Heart right ventricle (tissue), 16 donors: ENCODE data around the gene KIF5C. TPM values are rescaled to one million over a fixed set of nuclear protein-coding genes. Genes with fewer than 3 reads are reported as not detected.

Source experiments
- ATAC-seq, 8 donors: fragments of 200-7000 bp; cut with Tn5 transposase; one replicate each; pipeline ENCODE4 v1.9.1; 2020; ENCODE audit warnings: mild to moderate bottlenecking in 8 of 8, moderate library complexity in 8 of 8, moderate number of reproducible peaks in 1 of 8
- DNase-seq, 2 donors: peaks; one replicate each; pipeline ENCODE4 v3.0.0-alpha.2; 2020
- H3K27ac ChIP-seq, 10 donors: fragments of 200-600 bp; sonication (generic) in 2 of 10; one replicate each; pipeline versions ENCODE4 v1.5.0 to v1.8.0; 2020 to 2022; ENCODE audit warnings: mild to moderate bottlenecking in 3 of 10
- H3K27me3 ChIP-seq, 7 donors: fragments of 200-600 bp; one replicate each; pipeline ENCODE4 v1.8.0; 2021 to 2022; ENCODE audit warnings: mild to moderate bottlenecking in 2 of 7
- H3K36me3 ChIP-seq, 9 donors: fragments of 200-600 bp; sonication (generic) in 1 of 9; one replicate each; pipeline versions ENCODE4 v1.5.0 to v1.8.0; 2020 to 2022; ENCODE audit warnings: mild to moderate bottlenecking in 2 of 9
- H3K4me1 ChIP-seq, 9 donors: fragments of 200-600 bp; sonication (generic) in 1 of 9; one replicate each; pipeline versions ENCODE4 v1.5.0 to v1.8.0; 2020 to 2022; ENCODE audit warnings: mild to moderate bottlenecking in 4 of 9
- H3K4me3 ChIP-seq, 10 donors: fragments of 200-600 bp; sonication (generic) in 2 of 10; one replicate each; pipeline versions ENCODE4 v1.5.0 to v1.8.0; 2020 to 2022; ENCODE audit warnings: mild to moderate bottlenecking in 7 of 10, moderate library complexity in 2 of 10
- H3K9me3 ChIP-seq, 11 donors: fragments of 200-600 bp in 10 of 11; sonication (generic) in 2 of 11; one replicate each; pipeline versions ENCODE4 v1.5.0 to v1.8.0; 2013 to 2022; ENCODE audit warnings: mild to moderate bottlenecking in 2 of 11, control low read depth in 1 of 11, moderate library complexity in 1 of 11
- CTCF ChIP-seq, 9 donors: fragments of 200-600 bp; sonication (generic) in 2 of 9; IDR thresholded peaks; one replicate each; pipeline versions ENCODE4 v1.5.0 to v1.8.0; 2021 to 2022; ENCODE audit warnings: antibody characterized with exemption in 9 of 9, mild to moderate bottlenecking in 5 of 9, moderate library complexity in 1 of 9
- WGBS, 2 donors: extraction: QIAGEN DNeasy Blood & Tissue Kit; methylation state at CpG; one replicate each; pipeline ENCODE4 v1.1.7; 2013; ENCODE audit warnings: inconsistent platforms in 1 of 2; 5-methylcytosine and 5-hydroxymethylcytosine counted together
- intact Hi-C, 10 donors: fragments of 100-400 bp; cut with DNase I; formaldehyde crosslinking; loops; one replicate each; pipeline versions ENCODE4 v1.11.1 to v1.14.2; 2022
- polyA plus RNA-seq, 2 donors: library from polyadenylated mRNA; stranded (reverse); fragments of 200-250 nt; gene quantifications; one replicate each; pipeline ENCODE4 v1.2.3, GENCODE V29; 2013
- total RNA-seq, 10 donors: library from RNA; stranded (reverse); fragmentation: NEBNext Ultra II Directional in 3 of 10; extraction: Animal tissue kit (Norgen Biotek cat#: 25700) in 3 of 10; gene quantifications; one replicate each; pipeline versions ENCODE4 v1.2.1 to v1.2.4, GENCODE V29; 2021 to 2023
- donor health status: Arrhythmogenic right ventricular cardiomyopathy.
- donor health status: ischemic (EF 13 %, LVEDD 7.1; RV severe dilation, severe dysfunction).
- donor health status: healthy with polysubstance abuse.
- donor health status: DM: no; HTN: yes; CAD: no.
- donor health status: DM: no; HTN: no; CAD: no.
- donor health status: ischemic (EF 25% LVEDD 6.9; RV normal size, moderate dysfunction).
- donor health status: ischemic (EF 25% LVEDD 5.7; RV mildly dilated, moderate dysfunction).
- donor health status: healthy.
- donor health status: DM: yes; HTN: yes; CAD: no.
- donor health status: Ischemic cardiomyopathy.
- donor health status: ischemic (EF 35%, LVEDD 5.7; RV mildly dilated, moderate dysfunction).
- donor health status: nonischemic (EF 11% LVEDD 7.7; RV severe dilation, severe dysfunction).
- donor health status: DM: yes; HTN: yes; CAD: no.
- donor health status: PGD.
- donor health status: ischemic (EF 29% LVEDD 5.4; RV normal size, mild dysfunction).
- donor health status: nonischemic (EF 23%, LVEDD 6.1; RV moderate dilation, normal function).

Gene KIF5C
- total and polyA plus RNA-seq, 12 donors: 0.21 to 0.94 (median 0.42) TPM

DNA sequence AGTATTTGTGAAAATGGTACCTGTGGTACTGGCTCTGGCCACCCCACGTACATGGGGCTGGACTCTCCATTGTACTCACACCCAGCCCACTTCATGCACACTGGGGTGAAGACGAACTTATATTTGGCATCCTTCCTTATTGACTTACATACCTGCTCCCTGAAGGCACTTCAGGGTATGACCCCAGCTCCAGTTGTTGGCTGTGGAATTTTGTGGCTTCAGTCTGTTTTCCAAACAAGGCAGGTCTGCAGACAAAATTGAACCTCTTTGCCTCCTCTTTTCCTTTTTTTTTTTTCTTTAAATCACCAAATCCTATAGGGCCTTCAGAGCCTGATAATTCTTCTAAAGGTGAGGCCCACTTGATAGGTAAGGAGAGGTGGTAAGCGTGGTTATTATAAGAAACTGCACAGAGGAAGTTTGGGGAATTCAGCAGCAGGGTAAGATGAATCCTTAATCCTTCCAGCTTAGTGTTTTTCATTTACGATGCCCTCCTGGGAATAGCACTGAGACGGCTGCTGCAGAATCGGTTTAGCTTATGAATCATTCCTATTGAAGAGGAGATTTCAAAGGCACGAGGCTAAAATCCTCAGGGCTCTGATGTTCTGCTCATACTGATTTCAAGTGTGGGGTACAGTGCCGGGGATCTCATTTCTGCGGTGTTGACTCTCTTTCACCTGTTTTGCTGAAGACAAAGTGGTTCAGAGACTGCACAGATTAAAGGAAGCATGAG, 55.2 kb downstream of the KIF5C start:
- WGBS, 2 donors: 69 to 72% methylated on average over 9 of the region's 9 CpGs
- ATAC-seq: no peak
- H3K4me1 ChIP-seq: peaks cover 0 to 11% (median 0%) of the 10 kb centered on the region in 9 donors

GRCh38 chr2:148932536-148932935, 57.5 kb downstream of the KIF5C start:
- DNase-seq: no peak
- H3K36me3 ChIP-seq: no peaks in the 10 kb centered on the region
- H3K27ac ChIP-seq: no peak overlapping the region
- H3K27me3 ChIP-seq: peaks cover 0 to 10% (median 0%) of the 10 kb centered on the region in 7 donors
- no peak for TF ChIP-seq CTCF (IDR thresholded peaks at IDR 0.05)
- ATAC-seq: peak in 1 of 8 donors; percentile 25
- H3K4me1 ChIP-seq: peaks cover 0 to 8% (median 0%) of the 10 kb centered on the region in 9 donors
- 18 to 36% methylated on average over 7 of the region's 7 CpGs for WGBS, 2 donors
- H3K4me3 ChIP-seq: no peak overlapping the region
- no peaks in the 10 kb centered on the region for H3K9me3 ChIP-seq
- intact Hi-C loops: no loop called here

More for the DNA sequence above, 55.2 kb downstream of the KIF5C start:
- Histone ChIP-seq H3K27ac (no peak overlapping the region), H3K36me3 (no peaks in the 10 kb centered on the region), H3K9me3 (no peaks in the 10 kb centered on the region), H3K4me3 (no peak overlapping the region), H3K27me3 (peaks cover 0 to 10% (median 0%) of the 10 kb centered on the region in 7 donors)
- DNase-seq: no peak
- intact Hi-C loops: no loop called here
- no peak for TF ChIP-seq CTCF (IDR thresholded peaks at IDR 0.05)

- 97% methylated on average over 7 of the region's 7 CpGs for WGBS, 2 donors
- H3K27ac ChIP-seq: no peak overlapping the region
Measured at GRCh38 chr2:148933456-148933855, 58.4 kb downstream of the KIF5C start.

GRCh38 chr2:148935791-148936190, 60.8 kb downstream of the KIF5C start:
- H3K9me3 ChIP-seq: no peaks in the 10 kb centered on the region
- ATAC-seq: no peak
- no peak overlapping the region for H3K4me3 ChIP-seq
- WGBS, 2 donors: 73 to 77% methylated on average over 5 of the region's 5 CpGs
- H3K36me3 ChIP-seq: no peaks in the 10 kb centered on the region
- H3K27ac ChIP-seq: no peak overlapping the region
- no peaks in the 10 kb centered on the region for H3K4me1 ChIP-seq
- H3K27me3 ChIP-seq: peaks cover 0 to 10% (median 0%) of the 10 kb centered on the region in 7 donors
- no peak for DNase-seq
- no peak for TF ChIP-seq CTCF (IDR thresholded peaks at IDR 0.05)
- intact Hi-C loops: no loop called here

More at GRCh38 chr2:148933456-148933855, 58.4 kb downstream of the KIF5C start:
- no peaks in the 10 kb centered on the region for H3K9me3 ChIP-seq
- peaks cover 0 to 10% (median 0%) of the 10 kb centered on the region in 7 donors for H3K27me3 ChIP-seq
- peaks cover 0 to 8% (median 0%) of the 10 kb centered on the region in 9 donors for H3K4me1 ChIP-seq
- no peak for ATAC-seq
- no peak for DNase-seq
- TF ChIP-seq CTCF (IDR thresholded peaks at IDR 0.05): no peak
- intact Hi-C loops: no loop called here
- no peaks in the 10 kb centered on the region for H3K36me3 ChIP-seq
- no peak overlapping the region for H3K4me3 ChIP-seq
